Lower leg skin (tissue), 4 donors: ENCODE data around the gene SH3GLB2. TPM values are rescaled to one million over a fixed set of nuclear protein-coding genes. Genes with fewer than 3 reads are reported as not detected.
"Not testable (repeated sequence)": the region's sequence is repeated elsewhere in the genome, so short reads cannot be mapped to it uniquely, and the experiment has no call there.

Source experiments
- DNase-seq, 2 donors: peaks; one replicate each; pipeline ENCODE4 v3.0.0-alpha.2; 2019; ENCODE audit warnings: low spot score in 2 of 2
- H3K4me3 ChIP-seq: fragments of 200-600 bp; sonication (generic); 2 replicates; pipeline ENCODE4 v1.5.1; 2017; ENCODE audit warnings: mild to moderate bottlenecking, low read depth; ENCODE audit not compliant: poor library complexity, severe bottlenecking
- POLR2A ChIP-seq, 2 donors: fragments of 450-650 bp; IDR thresholded peaks; one replicate each; pipeline ENCODE4 v1.6.1; 2016 to 2017; ENCODE audit warnings: antibody characterized with exemption in 2 of 2, mild to moderate bottlenecking in 1 of 2, moderate library complexity in 1 of 2
- WGBS, 2 donors: methylation state at CpG; one replicate each; pipeline ENCODE4 v1.1.5; 2018; 5-methylcytosine and 5-hydroxymethylcytosine counted together
- intact Hi-C: fragments of 100-400 bp; cut with DNase I; formaldehyde crosslinking; loops from one replicate; pipeline ENCODE4 v1.15.0; 2023; ENCODE audit warnings: low total_unique reads
- total RNA-seq, 4 donors: library from RNA; depleted of rRNA; stranded (reverse); fragments of >200 nt; gene quantifications; one replicate each; pipeline ENCODE4 v1.1.0, GENCODE V29; 2016
- TF ChIP-seq, protein P1 (sequence below), 3 donors: fragments of 450-650 bp; IDR thresholded peaks; one replicate each; pipeline ENCODE4 v1.5.1; 2016; ENCODE audit warnings: antibody characterized with exemption in 3 of 3, mild to moderate bottlenecking in 3 of 3, moderate library complexity in 2 of 3

Gene SH3GLB2
- total RNA-seq, 4 donors from 2014 or later, result 177 to 378 (median 207) TPM

DNA sequence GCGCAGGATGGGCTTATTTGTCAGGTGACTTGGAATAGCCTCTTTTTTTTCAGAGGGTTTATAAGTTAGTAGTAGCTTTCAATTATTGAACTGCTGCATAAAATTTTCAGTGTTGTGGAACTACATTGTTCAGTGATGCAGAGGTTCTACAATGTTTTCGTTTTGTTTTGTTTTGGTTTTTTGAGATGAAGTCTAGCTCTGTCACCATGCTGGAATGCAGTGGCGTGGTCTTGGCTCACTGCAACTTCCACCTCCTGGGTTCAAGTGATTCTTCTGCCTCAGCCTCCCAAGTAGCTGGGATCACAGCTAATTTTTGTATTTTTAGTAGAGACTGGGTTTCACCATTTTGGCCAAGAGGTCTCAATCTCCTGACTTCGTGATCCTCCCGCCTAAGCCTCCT lies 58.6 kb downstream of the SH3GLB2 start:
- TF ChIP-seq, protein P1, sequence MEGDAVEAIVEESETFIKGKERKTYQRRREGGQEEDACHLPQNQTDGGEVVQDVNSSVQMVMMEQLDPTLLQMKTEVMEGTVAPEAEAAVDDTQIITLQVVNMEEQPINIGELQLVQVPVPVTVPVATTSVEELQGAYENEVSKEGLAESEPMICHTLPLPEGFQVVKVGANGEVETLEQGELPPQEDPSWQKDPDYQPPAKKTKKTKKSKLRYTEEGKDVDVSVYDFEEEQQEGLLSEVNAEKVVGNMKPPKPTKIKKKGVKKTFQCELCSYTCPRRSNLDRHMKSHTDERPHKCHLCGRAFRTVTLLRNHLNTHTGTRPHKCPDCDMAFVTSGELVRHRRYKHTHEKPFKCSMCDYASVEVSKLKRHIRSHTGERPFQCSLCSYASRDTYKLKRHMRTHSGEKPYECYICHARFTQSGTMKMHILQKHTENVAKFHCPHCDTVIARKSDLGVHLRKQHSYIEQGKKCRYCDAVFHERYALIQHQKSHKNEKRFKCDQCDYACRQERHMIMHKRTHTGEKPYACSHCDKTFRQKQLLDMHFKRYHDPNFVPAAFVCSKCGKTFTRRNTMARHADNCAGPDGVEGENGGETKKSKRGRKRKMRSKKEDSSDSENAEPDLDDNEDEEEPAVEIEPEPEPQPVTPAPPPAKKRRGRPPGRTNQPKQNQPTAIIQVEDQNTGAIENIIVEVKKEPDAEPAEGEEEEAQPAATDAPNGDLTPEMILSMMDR (IDR thresholded peaks at IDR 0.05), result no peak
- TF ChIP-seq POLR2A (IDR thresholded peaks at IDR 0.05), result no peak
- intact Hi-C loops, result no loop called here
- H3K4me3 ChIP-seq, result no peak overlapping the region
- WGBS, 2 donors, result 91 to 92% methylated on average over 5 of the region's 5 CpGs
- DNase-seq, result peak in 1 of 2 donors; percentile 20

DNA sequence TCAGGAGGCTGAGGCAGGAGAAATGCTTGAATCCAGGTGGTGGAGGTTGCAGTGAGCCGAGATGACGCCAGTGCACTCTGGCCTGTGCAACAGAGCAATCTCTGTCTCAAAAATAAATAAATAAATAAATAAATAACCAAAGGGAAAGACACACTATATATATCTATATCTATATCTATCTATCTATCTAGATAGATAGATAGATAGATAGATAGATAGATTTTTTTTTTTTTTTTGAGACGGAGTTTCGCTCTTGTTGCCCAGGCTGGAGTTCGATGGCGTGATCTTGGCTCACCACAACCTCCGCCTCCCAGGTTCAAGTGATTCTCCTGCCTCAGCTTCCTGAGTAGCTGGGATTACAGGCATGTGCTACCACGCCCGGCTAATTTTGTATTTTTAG lies 66.7 kb downstream of the SH3GLB2 start:
- H3K4me3 ChIP-seq, intact Hi-C loops: not testable (repeated sequence)
- DNase-seq, result peak in 1 of 2 donors; percentile 14
- 96 to 99% methylated on average over 9 of the region's 9 CpGs for WGBS, 2 donors

Other genes starting within 250 kb of the SH3GLB2 start
- 10 to 100 TPM in 3 of 4 donors, 1 to 10 TPM in 1; 5.0 to 14.8 (median 12.8) TPM for gene TBC1D13, start 241.1 kb downstream of the SH3GLB2 start, total RNA-seq
- 10 to 100 TPM; 12.5 to 34.7 (median 25.5) TPM for gene ENDOG, start 209.8 kb downstream of the SH3GLB2 start, total RNA-seq
- 10 to 100 TPM; 15.0 to 41.5 (median 32.3) TPM for gene SPOUT1, start 198.5 kb downstream of the SH3GLB2 start, total RNA-seq
- 10 to 100 TPM in 2 of 4 donors, 1 to 10 TPM in 2; 8.2 to 19.4 (median 10.9) TPM for gene KYAT1, start 146.4 kb downstream of the SH3GLB2 start, total RNA-seq
- gene LRRC8A, start 146.2 kb downstream of the SH3GLB2 start, total RNA-seq, result 100 to 1,000 TPM in 3 of 4 donors, 10 to 100 TPM in 1; 89.6 to 131 (median 111) TPM
- 10 to 100 TPM; 31.3 to 60.2 (median 50.6) TPM for gene PHYHD1, start 107.3 kb downstream of the SH3GLB2 start, total RNA-seq
- gene DOLK, start 80.7 kb downstream of the SH3GLB2 start, total RNA-seq, result 10 to 100 TPM in 3 of 4 donors, 1 to 10 TPM in 1; 9.8 to 16.4 (median 11.9) TPM
- 10 to 100 TPM; 32.8 to 44.3 (median 36.1) TPM for gene NUP188, start 80.6 kb downstream of the SH3GLB2 start, total RNA-seq
- gene MIGA2, start 8.3 kb upstream of the SH3GLB2 start, total RNA-seq, result 10 to 100 TPM; 37.7 to 66.1 (median 47.4) TPM
- gene DOLPP1, start 52.8 kb upstream of the SH3GLB2 start, total RNA-seq, result 10 to 100 TPM in 2 of 4 donors, 1 to 10 TPM in 2; 7.5 to 14.0 (median 10.7) TPM
- gene CRAT, start 82.5 kb upstream of the SH3GLB2 start, total RNA-seq, result 10 to 100 TPM; 13.7 to 78.2 (median 31.3) TPM
- gene PTPA, start 83.1 kb upstream of the SH3GLB2 start, total RNA-seq, result 100 to 1,000 TPM in 1 of 4 donors, 10 to 100 TPM in 3; 62.9 to 104 (median 73.8) TPM
- 10 to 100 TPM; 10.9 to 16.1 (median 12.6) TPM for gene IER5L, start 149.9 kb upstream of the SH3GLB2 start, total RNA-seq